HCT116 (cell line): ENCODE results near the gene HSPB1. TPM values are rescaled to one million over a fixed set of nuclear protein-coding genes. Genes with fewer than 3 reads are reported as not detected.

Experiments used
- ATAC-seq: fragments of 200-7000 bp; cut with Tn5 transposase; 2 replicates; pipeline ENCODE4 v1.9.1; 2020; ENCODE audit warnings: mild to moderate bottlenecking, moderate library complexity
- BruUV-seq: library from RNA; stranded (reverse); fragments of 400-500 nt; replicated peaks from 2 replicates; lab custom pipeline; 2021; lab: Mats Ljungman, UMichigan
- CTCF ChIA-PET: fragments of 300-600 bp; sonication (Branson Sonifier 250); formaldehyde crosslinking; loops from one replicate; lab custom pipeline; 2021; ENCODE audit warnings: antibody characterized with exemption; lab: Charles Lee
- POLR2A ChIA-PET: fragments of 300-600, 350-600 bp; sonication (Branson Sonifier 250); formaldehyde crosslinking; loops from one replicate; lab custom pipeline; 2021; ENCODE audit warnings: antibody characterized with exemption; lab: Charles Lee
- RAD21 ChIA-PET, 2 experiments: fragments of 300-600 bp; sonication (Branson Sonifier 250); formaldehyde crosslinking; loops; one replicate each; lab custom pipeline; 2023; ENCODE audit warnings: low total read pairs in 2 of 2; ENCODE audit not compliant: uncharacterized antibody in 2 of 2, unreplicated experiment in 2 of 2, low non-redundant PET in 1 of 2; lab: Charles Lee
- DNase-seq: peaks from one replicate; pipeline ENCODE4 v3.0.0-alpha.2; 2010; ENCODE audit warnings: low read depth, low spot score
- H2AFZ ChIP-seq: fragments of 200-600 bp; shearing (Covaris generic), sonication (generic); 2 replicates; pipeline ENCODE4 v1.6.1; 2017; ENCODE audit warnings: low read depth, mixed run types, mixed read lengths, antibody characterized with exemption, low read length; ENCODE audit not compliant: poor library complexity, severe bottlenecking
- H3K27ac ChIP-seq: 2 replicates; pipeline ENCODE4 v1.5.1; 2012; ENCODE audit warnings: low read depth, low read length
- H3K27me3 ChIP-seq: fragments of 200-600 bp; sonication (generic); 2 replicates; pipeline ENCODE4 v1.6.1; 2016; ENCODE audit warnings: mixed run types, low read length, mixed read lengths; ENCODE audit not compliant: insufficient read depth
- H3K36me3 ChIP-seq, 2 experiments: fragments of 200-500 bp in 1 of 2; fragments of 200-600 bp in 1 of 2; sonication (Bioruptor generic) in 1 of 2; sonication (generic) in 1 of 2; 2 replicates each; pipeline versions ENCODE4 v1.5.1 to v1.6.1; 2014 to 2016; ENCODE audit warnings: low read length in 2 of 2, inconsistent platforms in 1 of 2, mixed read lengths in 1 of 2, mixed run types in 1 of 2; ENCODE audit not compliant: insufficient read depth in 2 of 2, control insufficient read depth in 1 of 2
- H3K4me1 ChIP-seq, 2 experiments: fragments of 200-600 bp in 1 of 2; sonication (generic) in 1 of 2; 2 replicates each; pipeline versions ENCODE4 v1.5.1 to v1.6.1; 2012 to 2017; ENCODE audit warnings: low read length in 2 of 2, inconsistent platforms in 1 of 2, mild to moderate bottlenecking in 1 of 2, mixed read lengths in 1 of 2, mixed run types in 1 of 2, moderate library complexity in 1 of 2; ENCODE audit not compliant: insufficient read depth in 2 of 2, control insufficient read depth in 1 of 2
- H3K4me2 ChIP-seq: fragments of 200-600 bp; sonication (generic); 2 replicates; pipeline ENCODE4 v1.6.1; 2017; ENCODE audit warnings: mixed run types, low read length, mixed read lengths
- H3K4me3 ChIP-seq, 2 experiments: fragments of 200-600 bp in 1 of 2; sonication (generic) in 1 of 2; replicated peaks in 1 of 2; 2 replicates each; pipeline ENCODE4 v1.5.1; 2011 to 2016; ENCODE audit warnings: low read length in 2 of 2, control low read depth in 1 of 2, low read depth in 1 of 2, mild to moderate bottlenecking in 1 of 2, mixed read lengths in 1 of 2, mixed run types in 1 of 2
- H3K79me2 ChIP-seq: fragments of 200-600 bp; sonication (generic); 2 replicates; pipeline ENCODE4 v1.6.1; 2017; ENCODE audit warnings: mild to moderate bottlenecking, mixed run types, low read length, moderate library complexity, mixed read lengths; ENCODE audit not compliant: insufficient read depth
- H3K9ac ChIP-seq: fragments of 200-600 bp; sonication (generic); 2 replicates; pipeline ENCODE4 v1.6.1; 2016; ENCODE audit warnings: low read length, mixed read lengths
- H3K9me2 ChIP-seq: fragments of 200-600 bp; sonication (generic), shearing (Covaris generic); 2 replicates; pipeline ENCODE4 v1.6.1; 2017; ENCODE audit warnings: mixed run types, mild to moderate bottlenecking, moderate library complexity; ENCODE audit not compliant: insufficient read depth
- H3K9me3 ChIP-seq, 2 experiments: fragments of 200-500 bp in 1 of 2; fragments of 200-600 bp in 1 of 2; sonication (Bioruptor generic) in 1 of 2; sonication (generic) in 1 of 2; 2 replicates each; pipeline ENCODE4 v1.6.1; 2014 to 2017; ENCODE audit warnings: low read length in 2 of 2, mixed read lengths in 2 of 2, inconsistent platforms in 1 of 2, low read depth in 1 of 2, mild to moderate bottlenecking in 1 of 2, mixed run types in 1 of 2, moderate library complexity in 1 of 2; ENCODE audit not compliant: control insufficient read depth in 1 of 2, insufficient read depth in 1 of 2
- H4K20me1 ChIP-seq: fragments of 200-600 bp; sonication (generic), shearing (Covaris generic); 2 replicates; pipeline ENCODE4 v1.6.1; 2017; ENCODE audit warnings: mixed run types, mild to moderate bottlenecking, moderate library complexity; ENCODE audit not compliant: insufficient read depth
- ATF3 ChIP-seq: IDR thresholded peaks from 2 replicates; pipeline ENCODE4 v1.6.1; 2012
- CTCF ChIP-seq, 3 experiments: fragments of 200-600 bp in 1 of 3; sonication (generic) in 1 of 3; IDR thresholded peaks in 2 of 3; conservative IDR thresholded peaks in 1 of 3; 2 replicates each; pipeline ENCODE4 v1.5.1; 2012 to 2017; ENCODE audit warnings: low read depth in 2 of 3, low read length in 2 of 3, antibody characterized with exemption in 1 of 3, borderline replicate concordance in 1 of 3, control low read depth in 1 of 3, mild to moderate bottlenecking in 1 of 3, mixed read lengths in 1 of 3, mixed run types in 1 of 3, moderate library complexity in 1 of 3; ENCODE audit not compliant: insufficient read depth in 1 of 3
- ELF1 ChIP-seq: IDR thresholded peaks from 2 replicates; pipeline ENCODE4 v1.6.1; 2012; ENCODE audit warnings: low read depth, borderline replicate concordance
- POLR2AphosphoS5 ChIP-seq: IDR thresholded peaks from 2 replicates; pipeline ENCODE4 v1.6.1; 2011; ENCODE audit warnings: mild to moderate bottlenecking, low read depth, low read length, moderate library complexity
- SIN3A ChIP-seq: IDR thresholded peaks from 2 replicates; pipeline ENCODE4 v1.6.1; 2012; ENCODE audit warnings: low read depth
- TCF7L2 ChIP-seq: IDR thresholded peaks from 2 replicates; pipeline ENCODE4 v1.7.0; 2011; ENCODE audit warnings: borderline replicate concordance, inconsistent platforms; ENCODE audit not compliant: insufficient read depth, insufficient read length; ENCODE audit errors: extremely low read depth
- ZBTB33 ChIP-seq: IDR thresholded peaks from 2 replicates; pipeline ENCODE4 v1.6.1; 2011; ENCODE audit warnings: mild to moderate bottlenecking, low read length, moderate library complexity; ENCODE audit not compliant: insufficient replicate concordance; ENCODE audit errors: extremely low read depth
- ZFX ChIP-seq: fragments of 450-650 bp; IDR thresholded peaks from 2 replicates; pipeline ENCODE4 v1.6.1; 2017
- ZNF274 ChIP-seq: fragments of 200-500 bp; sonication (Bioruptor generic); IDR thresholded peaks from 2 replicates; pipeline ENCODE4 v1.6.1; 2014; ENCODE audit warnings: mild to moderate bottlenecking, low read depth, low read length, inconsistent platforms
- intact Hi-C: fragments of 100-400 bp; cut with micrococcal nuclease; formaldehyde crosslinking; loops from 2 replicates; pipeline ENCODE4 v1.10.0; 2022
- total RNA-seq: library from RNA; stranded (reverse); gene quantifications from one replicate; pipeline ENCODE4 v1.2.1, GENCODE V29; 2021; ENCODE audit not compliant: unreplicated experiment

Gene HSPB1
- total RNA-seq, 1 experiment from 2014 or later, result 524 TPM

DNA sequence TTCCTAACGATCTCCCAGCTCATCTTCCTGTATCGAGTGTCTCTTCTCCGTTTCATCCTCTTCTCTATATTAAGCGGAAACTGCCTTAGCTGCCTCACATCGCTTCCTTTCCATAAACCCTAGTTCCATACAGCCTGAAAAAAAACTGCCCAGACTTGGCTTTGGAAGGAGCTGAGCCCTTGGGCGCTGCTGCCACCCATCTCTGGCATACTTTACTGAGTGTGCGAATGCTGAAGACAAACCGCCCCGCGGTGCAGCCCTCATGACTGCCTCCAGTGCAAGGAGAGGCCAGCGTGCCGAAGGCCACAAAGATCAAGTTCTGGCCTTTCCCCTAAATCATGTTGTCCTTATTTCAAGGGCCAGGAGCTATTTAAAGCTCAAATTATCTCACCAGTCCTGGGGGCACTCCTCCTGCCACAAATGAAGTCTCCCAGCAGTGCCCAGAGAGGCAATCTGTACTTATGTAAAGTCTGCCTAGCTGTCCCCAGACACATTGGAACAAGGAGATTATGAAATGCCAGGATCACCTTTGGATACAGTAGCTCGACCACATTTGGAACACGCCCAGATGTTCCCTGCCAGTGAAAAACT is 31.1 kb downstream of the HSPB1 start:
- DNase-seq, result no peak
- BruUV-seq, result no TSS peak
- Histone ChIP-seq H3K9me2 (no peaks in the 10 kb centered on the region), H3K79me2 (peaks cover 100% of the 10 kb centered on the region), H3K27ac (no peak overlapping the region; the same call in 1 of the 2 replicates), H3K9me3 (no peaks in the 10 kb centered on the region), H2AFZ (no peak overlapping the region), H4K20me1 (peaks cover 30% of the 10 kb centered on the region; the same call in 1 of the 2 replicates), H3K4me2 (no peak overlapping the region), H3K36me3 (peaks cover 19 to 34% of the 10 kb centered on the region in 2 experiments; a peak in 3 of 4 replicates)
- POLR2A ChIA-PET, result interaction anchor here (1.0 to 1.2 kb wide), 2 partner anchors 13 to 16 kb away, joined by 3 read pairs; no protein-coding TSS in a partner anchor
- intact Hi-C loops, result no loop called here
- CTCF ChIA-PET, result no interaction called here
- TF ChIP-seq SIN3A (no peak), ATF3 (no peak), CTCF (IDR thresholded peaks at IDR 0.05 in 2 of 3, conservative IDR thresholded peaks at IDR 0.05 in 1 of 3; ENCODE audit: borderline replicate concordance in 1 of 3, insufficient read depth in 1 of 3, low read depth in 2 of 3, low read length in 2 of 3) (no peak), ZFX (no peak)
- TF ChIP-seq, all 23 proteins: peak for 0
- peaks cover 0 to 13% of the 10 kb centered on the region in 2 experiments; a peak in 1 of 4 replicates for H3K4me1 ChIP-seq
- no peak overlapping the region for H3K4me3 ChIP-seq
- no peaks in the 10 kb centered on the region for H3K27me3 ChIP-seq
- no peak for ATAC-seq
- RAD21 ChIA-PET, result no interaction called here
- H3K9ac ChIP-seq, result no peak overlapping the region

GRCh38 chr7:76334320-76334967 is 32.0 kb downstream of the HSPB1 start:
- no peak overlapping the region for H3K9ac ChIP-seq
- peaks cover 2 to 18% of the 10 kb centered on the region in 2 experiments; a peak in 1 of 4 replicates for H3K4me1 ChIP-seq
- no peak for DNase-seq
- RAD21 ChIA-PET, result no interaction called here
- H2AFZ ChIP-seq, result no peak overlapping the region
- CTCF ChIA-PET, result no interaction called here
- H3K79me2 ChIP-seq, result peaks cover 100% of the 10 kb centered on the region
- intact Hi-C loops, result no loop called here
- H4K20me1 ChIP-seq, result peaks cover 32% of the 10 kb centered on the region; the same call in 1 of the 2 replicates
- H3K27me3 ChIP-seq, result no peaks in the 10 kb centered on the region
- H3K9me2 ChIP-seq, result no peaks in the 10 kb centered on the region
- H3K9me3 ChIP-seq, result no peaks in the 10 kb centered on the region
- H3K4me2 ChIP-seq, result no peak overlapping the region
- POLR2A ChIA-PET, result interaction anchor here (1.2 kb wide), 1 partner anchor 16 kb away, joined by 3 read pairs; no protein-coding TSS in a partner anchor
- BruUV-seq, result no TSS peak
- H3K36me3 ChIP-seq, result peaks cover 14 to 27% of the 10 kb centered on the region in 2 experiments; a peak in 3 of 4 replicates
- no peak overlapping the region for H3K27ac ChIP-seq
- ATAC-seq, result no peak
- no peak overlapping the region for H3K4me3 ChIP-seq
- TF ChIP-seq ELF1 (no peak), POLR2AphosphoS5 (no peak), ZFX (no peak), ZNF274 (no peak), TCF7L2 (no peak), ZBTB33 (no peak), CTCF (IDR thresholded peaks at IDR 0.05 in 2 of 3, conservative IDR thresholded peaks at IDR 0.05 in 1 of 3; ENCODE audit: borderline replicate concordance in 1 of 3, insufficient read depth in 1 of 3, low read depth in 2 of 3, low read length in 2 of 3) (no peak)
